B cell (primary cell): ENCODE data around the gene HSP90AB1. TPM values are rescaled to one million over a fixed set of nuclear protein-coding genes. Genes with fewer than 3 reads are reported as not detected.

Source experiments
- ATAC-seq: fragments of 200-7000 bp; cut with Tn5 transposase; one replicate; pipeline ENCODE4 v1.10.0; 2021; ENCODE audit warnings: low read depth, mild to moderate bottlenecking, moderate number of reproducible peaks, moderate library complexity
- CTCF ChIA-PET: fragments of 350-600 bp; sonication (Branson Sonifier 250); formaldehyde crosslinking; loops from one replicate; lab custom pipeline; 2021; ENCODE audit warnings: antibody characterized with exemption, inconsistent platforms; lab: Charles Lee
- POLR2A ChIA-PET: fragments of 350-600 bp; sonication (Branson Sonifier 250); formaldehyde crosslinking; loops from one replicate; lab custom pipeline; 2021; ENCODE audit warnings: antibody characterized with exemption; lab: Charles Lee
- DNase-seq: peaks from one replicate; pipeline ENCODE4 v3.0.0; 2013
- H2AFZ ChIP-seq: 2 replicates; pipeline ENCODE4 v1.6.1; 2012; ENCODE audit warnings: mild to moderate bottlenecking, low read depth, low read length; ENCODE audit not compliant: insufficient read depth, poor library complexity, severe bottlenecking
- H3K27ac ChIP-seq, 2 donors: 1 replicate in 1 of 2; 2 replicates in 1 of 2; pipeline ENCODE4 v1.5.1; 2012 to 2013; ENCODE audit warnings: low read length in 2 of 2, mild to moderate bottlenecking in 2 of 2, moderate library complexity in 1 of 2
- H3K27me3 ChIP-seq, 4 experiments: fragments of 200-600 bp in 1 of 4; sonication (generic) in 1 of 4; replicated peaks in 1 of 4; 1 replicate in 2 of 4; 2 replicates in 2 of 4; pipeline versions ENCODE4 v1.6.1 to v1.7.0; 2013 to 2016; ENCODE audit warnings: low read length in 3 of 4, mild to moderate bottlenecking in 2 of 4, mixed read lengths in 1 of 4, moderate library complexity in 1 of 4; ENCODE audit not compliant: insufficient read depth in 4 of 4, control insufficient read depth in 3 of 4; ENCODE audit errors: control extremely low read depth in 1 of 4
- H3K36me3 ChIP-seq, 2 experiments: replicated peaks in 1 of 2; 1 replicate in 1 of 2; 2 replicates in 1 of 2; pipeline versions ENCODE4 v1.6.1 to v1.7.1; 2013; ENCODE audit warnings: low read length in 1 of 2; ENCODE audit not compliant: insufficient read depth in 2 of 2, control insufficient read depth in 1 of 2; ENCODE audit errors: control extremely low read depth in 1 of 2, extremely low read depth in 1 of 2
- H3K4me1 ChIP-seq, 2 donors: fragments of 200-600 bp in 1 of 2; sonication (generic) in 1 of 2; 1 replicate in 1 of 2; 2 replicates in 1 of 2; pipeline versions ENCODE4 v1.5.1 to v1.6.1; 2013 to 2017; ENCODE audit warnings: low read length in 2 of 2; ENCODE audit not compliant: control insufficient read depth in 2 of 2, insufficient read depth in 2 of 2
- H3K4me2 ChIP-seq: replicated peaks from 2 replicates; pipeline ENCODE3; 2012; ENCODE audit warnings: mild to moderate bottlenecking, low read depth, low read length; ENCODE audit not compliant: poor library complexity, severe bottlenecking
- H3K4me3 ChIP-seq, 5 experiments: fragments of 200-600 bp in 1 of 5; sonication (generic) in 1 of 5; 1 replicate in 3 of 5; 2 replicates in 2 of 5; pipeline versions ENCODE4 v1.5.1 to v1.7.0; 2011 to 2016; ENCODE audit warnings: low read length in 4 of 5, mild to moderate bottlenecking in 4 of 5, low read depth in 2 of 5, control low read depth in 1 of 5, moderate library complexity in 1 of 5; ENCODE audit not compliant: insufficient read depth in 1 of 5; ENCODE audit errors: control extremely low read depth in 1 of 5, extremely low read depth in 1 of 5
- H3K79me2 ChIP-seq: fragments of 200-600 bp; sonication (generic); one replicate; pipeline ENCODE4 v1.6.0; 2016; ENCODE audit warnings: low read length; ENCODE audit not compliant: control insufficient read depth, insufficient read depth
- H3K9ac ChIP-seq: fragments of 200-600 bp; sonication (generic); 2 replicates; pipeline ENCODE4 v1.6.1; 2017; ENCODE audit warnings: mild to moderate bottlenecking, low read length, moderate library complexity
- H3K9me3 ChIP-seq, 3 donors: one replicate each; pipeline versions ENCODE4 v1.6.1 to v1.7.1; 2013; ENCODE audit warnings: low read length in 2 of 3; ENCODE audit not compliant: control insufficient read depth in 2 of 3, insufficient read depth in 1 of 3; ENCODE audit errors: control extremely low read depth in 1 of 3
- H4K20me1 ChIP-seq: 2 replicates; pipeline ENCODE4 v1.6.0; 2012; ENCODE audit warnings: mild to moderate bottlenecking, low read length; ENCODE audit not compliant: insufficient read depth, control insufficient read depth, poor library complexity, severe bottlenecking
- H3K27ac Mint-ChIP-seq: one replicate; pipeline ENCODE4 v1.8.0; 2021; ENCODE audit warnings: mixed read lengths
- H3K27me3 Mint-ChIP-seq: one replicate; pipeline ENCODE4 v1.8.0; 2021; ENCODE audit warnings: mixed read lengths
- H3K4me1 Mint-ChIP-seq: one replicate; pipeline ENCODE4 v1.8.0; 2021; ENCODE audit warnings: mixed read lengths
- H3K4me3 Mint-ChIP-seq: one replicate; pipeline ENCODE4 v1.8.0; 2021; ENCODE audit warnings: mixed read lengths
- H3K9me3 Mint-ChIP-seq: one replicate; pipeline ENCODE4 v1.8.0; 2022; ENCODE audit warnings: mixed read lengths; ENCODE audit not compliant: insufficient read depth
- EZH2 ChIP-seq: IDR thresholded peaks from 2 replicates; pipeline ENCODE4 v1.6.1; 2012; ENCODE audit warnings: borderline replicate concordance, low read depth, mild to moderate bottlenecking, moderate library complexity, low read length; ENCODE audit not compliant: insufficient read depth, poor library complexity, severe bottlenecking
- WGBS: methylation state at CpG from one replicate; pipeline ENCODE4 v1.1.5; 2013; ENCODE audit warnings: missing lambda C conversion rate; ENCODE audit not compliant: insufficient coverage; 5-methylcytosine and 5-hydroxymethylcytosine counted together
- intact Hi-C: fragments of 100-400 bp; cut with micrococcal nuclease; formaldehyde crosslinking; loops from one replicate; pipeline ENCODE4 v1.10.0; 2022
- polyA plus RNA-seq: library from polyadenylated mRNA; depleted of rRNA; stranded (reverse); fragments of >200 nt; gene quantifications from 2 replicates; pipeline ENCODE4 v1.2.3, GENCODE V29; 2012
- total RNA-seq, 2 donors: library from RNA; stranded (reverse); fragments of 120-200 nt in 1 of 2; gene quantifications; 1 replicate in 1 of 2; 2 replicates in 1 of 2; pipeline versions ENCODE4 v1.2.3 to v1.2.4, GENCODE V29; 2013 to 2022
- TF ChIP-seq, protein P1 (sequence below): fragments of 200-600 bp; IDR thresholded peaks from one replicate; pipeline ENCODE4 v1.8.0; 2022; ENCODE audit warnings: antibody characterized with exemption, mild to moderate bottlenecking

The HSP90AB1 gene
- total and polyA plus RNA-seq, 2 donors (not counting 1 experiment from before 2014, with no cell fraction given): 395 to 645 TPM

DNA sequence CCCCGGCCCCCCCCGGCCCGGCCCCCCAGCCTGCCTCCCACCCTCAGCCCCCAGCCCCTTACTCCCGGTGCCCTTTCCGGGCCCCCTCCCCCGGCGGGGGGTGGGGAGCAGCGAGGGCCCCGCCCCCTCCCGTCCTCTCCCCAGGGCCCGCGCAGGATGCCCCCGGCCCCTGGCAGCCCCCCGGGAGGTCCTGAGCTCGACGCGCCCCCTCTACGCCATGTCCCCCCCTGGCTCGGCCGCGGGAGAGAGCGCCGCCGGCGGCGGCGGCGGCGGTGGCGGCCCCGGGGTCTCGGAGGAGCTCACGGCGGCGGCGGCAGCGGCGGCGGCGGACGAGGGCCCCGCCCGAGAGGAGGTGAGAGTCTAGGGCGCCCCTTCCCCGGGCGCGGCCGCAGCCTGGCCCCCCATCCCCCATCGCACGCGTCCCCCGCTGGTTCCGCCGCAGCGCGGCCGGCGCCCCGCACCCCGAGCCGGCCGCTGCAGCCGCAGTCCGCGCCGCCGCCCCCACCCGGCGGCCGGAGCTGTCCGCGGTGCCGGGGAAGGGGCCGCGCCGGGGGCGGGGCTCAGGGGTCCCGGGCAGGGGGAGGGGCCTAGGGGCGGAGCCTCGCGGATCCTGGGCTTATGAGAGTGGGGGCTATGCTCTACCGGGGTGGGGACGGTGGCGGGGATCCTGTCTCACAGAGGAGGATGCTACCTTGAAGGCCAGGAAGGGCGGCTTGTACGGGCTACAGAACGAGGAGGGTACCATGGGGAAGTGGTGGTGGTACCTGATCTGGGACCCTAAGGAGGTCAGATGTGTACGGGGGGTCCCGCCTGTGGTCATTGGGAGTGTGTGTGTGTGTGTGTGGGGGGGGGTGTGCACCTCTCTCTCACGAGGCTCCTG is 23.9 kb downstream of the HSP90AB1 start:
- H3K4me1 ChIP-seq: peaks cover 26 to 28% of the 10 kb centered on the region in 2 donors
- Mint-ChIP-seq H3K4me1 (peaks cover 35% of the 10 kb centered on the region), H3K9me3 (no peaks in the 10 kb centered on the region), H3K27ac (no peak overlapping the region), H3K27me3 (peaks cover 40% of the 10 kb centered on the region), H3K4me3 (peak overlapping the region; percentile 81)
- ATAC-seq (peak; percentile 10), DNase-seq (peak; percentile 45)
- no peak overlapping the region for H3K9ac ChIP-seq
- ChIA-PET POLR2A (interaction anchor here (0.6 to 0.8 kb wide), 3 partner anchors 23 to 1380 kb away, joined by 3 to 15 read pairs (median 3); a partner anchor contains a TSS), CTCF (interaction anchor here (1.2 to 5.5 kb wide), 4 partner anchors 24 to 176 kb away, joined by 4 to 107 read pairs (median 37); partner anchors contain the start of gene HSP90AB1)
- H3K79me2 ChIP-seq: no peaks in the 10 kb centered on the region
- H2AFZ ChIP-seq: peak overlapping the region; percentile 30
- no peaks in the 10 kb centered on the region for H3K9me3 ChIP-seq
- no peaks in the 10 kb centered on the region for H4K20me1 ChIP-seq
- intact Hi-C loops: no loop called here
- H3K4me2 ChIP-seq: peak overlapping the region; percentile 79
- WGBS: under 1% methylated on average over 74 of the region's 90 CpGs
- H3K4me3 ChIP-seq: peak overlapping the region in 3 of 5 experiments; percentile 34 to 52 (median 37)
- H3K27ac ChIP-seq: no peak overlapping the region
- H3K36me3 ChIP-seq: no peaks in the 10 kb centered on the region
- TF ChIP-seq, protein P1, sequence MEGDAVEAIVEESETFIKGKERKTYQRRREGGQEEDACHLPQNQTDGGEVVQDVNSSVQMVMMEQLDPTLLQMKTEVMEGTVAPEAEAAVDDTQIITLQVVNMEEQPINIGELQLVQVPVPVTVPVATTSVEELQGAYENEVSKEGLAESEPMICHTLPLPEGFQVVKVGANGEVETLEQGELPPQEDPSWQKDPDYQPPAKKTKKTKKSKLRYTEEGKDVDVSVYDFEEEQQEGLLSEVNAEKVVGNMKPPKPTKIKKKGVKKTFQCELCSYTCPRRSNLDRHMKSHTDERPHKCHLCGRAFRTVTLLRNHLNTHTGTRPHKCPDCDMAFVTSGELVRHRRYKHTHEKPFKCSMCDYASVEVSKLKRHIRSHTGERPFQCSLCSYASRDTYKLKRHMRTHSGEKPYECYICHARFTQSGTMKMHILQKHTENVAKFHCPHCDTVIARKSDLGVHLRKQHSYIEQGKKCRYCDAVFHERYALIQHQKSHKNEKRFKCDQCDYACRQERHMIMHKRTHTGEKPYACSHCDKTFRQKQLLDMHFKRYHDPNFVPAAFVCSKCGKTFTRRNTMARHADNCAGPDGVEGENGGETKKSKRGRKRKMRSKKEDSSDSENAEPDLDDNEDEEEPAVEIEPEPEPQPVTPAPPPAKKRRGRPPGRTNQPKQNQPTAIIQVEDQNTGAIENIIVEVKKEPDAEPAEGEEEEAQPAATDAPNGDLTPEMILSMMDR: no peak
- TF ChIP-seq EZH2: peak; percentile 12
- peaks cover 0 to 57% (median 32%) of the 10 kb centered on the region in 4 experiments for H3K27me3 ChIP-seq

DNA sequence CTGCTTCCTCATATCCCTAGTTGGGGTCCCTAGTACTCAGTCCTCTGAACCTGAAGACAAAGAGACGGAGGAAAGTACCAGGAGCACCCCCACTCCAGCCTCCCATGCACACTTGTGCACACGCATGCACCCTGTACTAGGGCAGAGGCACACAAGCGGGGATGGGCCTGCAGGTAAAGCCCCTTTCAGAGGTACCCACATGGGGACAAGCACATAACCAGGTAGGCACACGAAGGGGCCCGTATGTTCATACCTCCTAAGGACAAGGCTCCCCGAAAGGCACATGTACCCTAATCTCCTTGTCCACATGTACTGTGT is 24.5 kb downstream of the HSP90AB1 start:
- peaks cover 40% of the 10 kb centered on the region for H3K27me3 Mint-ChIP-seq
- no peak overlapping the region for H2AFZ ChIP-seq
- 96% methylated on average over 6 of the region's 6 CpGs for WGBS
- peaks cover 0 to 59% (median 33%) of the 10 kb centered on the region in 4 experiments for H3K27me3 ChIP-seq
- POLR2A ChIA-PET: no interaction called here
- H3K27ac ChIP-seq: no peak overlapping the region
- H3K4me1 Mint-ChIP-seq: peaks cover 29% of the 10 kb centered on the region
- CTCF ChIA-PET: interaction anchor here (1.2 kb wide), 1 partner anchor 34 kb away, joined by 5 read pairs; no protein-coding TSS in a partner anchor
- H3K4me3 ChIP-seq: no peak overlapping the region
- H3K9me3 ChIP-seq: peaks cover 0 to 2% (median 0%) of the 10 kb centered on the region in 3 donors
- peaks cover 22 to 27% of the 10 kb centered on the region in 2 donors for H3K4me1 ChIP-seq
- H3K36me3 ChIP-seq: no peaks in the 10 kb centered on the region
- H3K9ac ChIP-seq: no peak overlapping the region
- H3K79me2 ChIP-seq: no peaks in the 10 kb centered on the region
- intact Hi-C loops: no loop called here
- no peaks in the 10 kb centered on the region for H4K20me1 ChIP-seq
- no peaks in the 10 kb centered on the region for H3K9me3 Mint-ChIP-seq
- H3K27ac Mint-ChIP-seq: no peak overlapping the region
- ATAC-seq (no peak), DNase-seq (no peak)
- TF ChIP-seq, protein P1: no peak
- TF ChIP-seq EZH2: peak; percentile 8
- peak overlapping the region; percentile 79 for H3K4me2 ChIP-seq
- H3K4me3 Mint-ChIP-seq: peak overlapping the region; percentile 81
